ENCODE results near the gene MERTK. TPM values are rescaled to one million over a fixed set of nuclear protein-coding genes. Genes with fewer than 3 reads are reported as not detected.

Gene MERTK
- polyA plus RNA-seq, 1 experiment, result 0.07 TPM

DNA sequence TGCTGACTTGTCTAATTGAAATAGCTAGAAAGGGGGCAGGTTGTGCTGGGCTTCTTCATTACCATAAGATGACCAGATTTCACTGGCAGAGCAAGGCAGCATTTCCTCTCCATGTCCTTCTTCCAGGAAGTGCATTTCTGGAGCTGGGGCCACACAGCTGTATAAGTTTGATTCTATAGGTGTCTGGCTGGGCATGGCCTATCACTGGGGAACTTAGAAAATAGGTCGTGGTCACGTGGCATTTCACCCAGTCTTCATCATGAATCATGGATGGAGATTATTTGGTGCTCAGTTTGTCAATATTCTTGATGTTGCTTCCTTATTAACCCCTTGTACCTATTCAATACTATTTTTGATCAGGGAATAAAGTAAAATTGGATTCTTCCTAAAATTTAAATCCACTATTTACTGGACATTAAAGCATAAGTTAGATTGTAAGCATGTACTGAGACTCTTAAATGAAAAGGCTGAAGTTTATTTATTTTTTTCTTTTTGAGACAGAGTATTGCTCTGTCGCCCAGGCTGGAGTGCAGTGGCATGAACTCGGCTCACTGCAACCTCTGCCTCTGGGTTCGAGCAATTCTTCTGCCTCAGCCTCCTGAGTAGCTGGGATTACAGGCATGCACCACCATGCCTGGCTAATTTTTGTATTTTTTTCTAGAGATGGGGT lies 107.1 kb downstream of the MERTK start:
- ChIA-PET CTCF (interaction anchor here (1.0 kb wide), 1 partner anchor 10 kb away, joined by 3 read pairs; no protein-coding TSS in a partner anchor), POLR2A (interaction anchor here (0.5 kb wide), 1 partner anchor 101 kb away, joined by 4 read pairs; no protein-coding TSS in a partner anchor)
- no peak for DNase-seq (ENCODE audit: low read depth)

DNA sequence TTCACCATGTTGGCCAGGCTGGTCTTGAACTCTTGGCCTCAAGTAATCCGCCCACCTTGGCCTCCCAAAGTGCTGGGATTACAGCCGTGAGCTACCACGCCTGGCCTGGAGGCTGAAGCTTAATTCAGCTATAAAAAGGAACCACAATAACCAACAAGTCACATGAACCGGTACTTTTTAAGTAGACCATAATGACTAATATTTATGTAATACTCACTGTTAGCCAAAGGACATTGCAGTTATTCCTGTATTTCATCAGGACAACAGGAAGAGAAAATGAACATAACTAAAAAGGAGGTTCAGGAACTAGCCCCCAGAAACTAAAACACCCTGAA lies 107.6 kb downstream of the MERTK start:
- DNase-seq (ENCODE audit: low read depth), result peak; percentile 19
- Histone ChIP-seq H3K36me3 (ENCODE audit: control insufficient read depth, insufficient read depth, low read length) (no peaks in the 10 kb centered on the region), H3K4me3 (ENCODE audit: low read depth, low read length) (no peak overlapping the region), H3K27me3 (ENCODE audit: control insufficient read depth, insufficient read depth, low read length) (peaks cover 5% of the 10 kb centered on the region)
- CTCF ChIA-PET, result interaction anchor here (1.0 kb wide), 1 partner anchor 9 kb away, joined by 3 read pairs; no protein-coding TSS in a partner anchor
- POLR2A ChIA-PET, result interaction anchor here (0.6 kb wide), 1 partner anchor 111 kb away, joined by 3 read pairs; no protein-coding TSS in a partner anchor
- TF ChIP-seq, protein P1, sequence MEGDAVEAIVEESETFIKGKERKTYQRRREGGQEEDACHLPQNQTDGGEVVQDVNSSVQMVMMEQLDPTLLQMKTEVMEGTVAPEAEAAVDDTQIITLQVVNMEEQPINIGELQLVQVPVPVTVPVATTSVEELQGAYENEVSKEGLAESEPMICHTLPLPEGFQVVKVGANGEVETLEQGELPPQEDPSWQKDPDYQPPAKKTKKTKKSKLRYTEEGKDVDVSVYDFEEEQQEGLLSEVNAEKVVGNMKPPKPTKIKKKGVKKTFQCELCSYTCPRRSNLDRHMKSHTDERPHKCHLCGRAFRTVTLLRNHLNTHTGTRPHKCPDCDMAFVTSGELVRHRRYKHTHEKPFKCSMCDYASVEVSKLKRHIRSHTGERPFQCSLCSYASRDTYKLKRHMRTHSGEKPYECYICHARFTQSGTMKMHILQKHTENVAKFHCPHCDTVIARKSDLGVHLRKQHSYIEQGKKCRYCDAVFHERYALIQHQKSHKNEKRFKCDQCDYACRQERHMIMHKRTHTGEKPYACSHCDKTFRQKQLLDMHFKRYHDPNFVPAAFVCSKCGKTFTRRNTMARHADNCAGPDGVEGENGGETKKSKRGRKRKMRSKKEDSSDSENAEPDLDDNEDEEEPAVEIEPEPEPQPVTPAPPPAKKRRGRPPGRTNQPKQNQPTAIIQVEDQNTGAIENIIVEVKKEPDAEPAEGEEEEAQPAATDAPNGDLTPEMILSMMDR (IDR thresholded peaks at IDR 0.05; ENCODE audit: insufficient read depth, low read depth, low read length), result no peak

More for the DNA sequence above, 107.1 kb downstream of the MERTK start:
- TF ChIP-seq, protein P1 (IDR thresholded peaks at IDR 0.05; ENCODE audit: insufficient read depth, low read depth, low read length), result no peak
- Histone ChIP-seq H3K36me3 (ENCODE audit: control insufficient read depth, insufficient read depth, low read length) (no peaks in the 10 kb centered on the region), H3K4me3 (ENCODE audit: low read depth, low read length) (no peak overlapping the region), H3K27me3 (ENCODE audit: control insufficient read depth, insufficient read depth, low read length) (peaks cover 5% of the 10 kb centered on the region)

DNA sequence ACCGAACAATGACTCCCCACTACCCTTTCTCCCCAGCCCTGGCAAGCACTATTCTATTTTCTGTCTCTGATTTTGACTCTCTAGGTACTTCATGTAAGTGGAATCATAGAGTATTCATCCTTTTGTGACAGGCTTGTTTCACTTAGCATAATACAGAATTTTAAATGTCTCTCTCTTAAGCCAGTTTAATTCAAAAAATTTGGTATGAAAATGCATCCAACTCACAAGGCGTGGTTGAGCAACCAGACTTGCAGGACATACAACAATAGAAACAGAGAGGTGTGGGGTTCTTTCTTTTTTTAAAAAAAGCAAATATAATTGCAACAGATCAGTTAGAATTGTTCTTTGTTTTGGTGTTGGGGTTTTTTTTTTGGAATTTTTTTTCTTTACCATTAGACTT lies 109.1 kb downstream of the MERTK start:
- TF ChIP-seq, protein P1 (IDR thresholded peaks at IDR 0.05; ENCODE audit: insufficient read depth, low read depth, low read length), result no peak
- peaks cover 4% of the 10 kb centered on the region for H3K27me3 ChIP-seq (ENCODE audit: control insufficient read depth, insufficient read depth, low read length)
- H3K4me3 ChIP-seq (ENCODE audit: low read depth, low read length), result no peak overlapping the region
- ChIA-PET POLR2A (no interaction called here), CTCF (interaction anchor here (0.7 kb wide), 1 partner anchor 14 kb away, joined by 3 read pairs; no protein-coding TSS in a partner anchor)
- no peaks in the 10 kb centered on the region for H3K36me3 ChIP-seq (ENCODE audit: control insufficient read depth, insufficient read depth, low read length)
- DNase-seq (ENCODE audit: low read depth), result no peak

- Histone ChIP-seq H3K27me3 (ENCODE audit: control insufficient read depth, insufficient read depth, low read length) (peaks cover 1% of the 10 kb centered on the region), H3K36me3 (ENCODE audit: control insufficient read depth, insufficient read depth, low read length) (no peaks in the 10 kb centered on the region), H3K4me3 (ENCODE audit: low read depth, low read length) (no peak overlapping the region)
- TF ChIP-seq, protein P1 (IDR thresholded peaks at IDR 0.05; ENCODE audit: insufficient read depth, low read depth, low read length), result no peak
- DNase-seq (ENCODE audit: low read depth), result no peak
- CTCF ChIA-PET, result interaction anchor here (0.6 to 1.0 kb wide), 3 partner anchors 11 to 44 kb away, joined by 3 read pairs; no protein-coding TSS in a partner anchor
- POLR2A ChIA-PET, result no interaction called here
Observed at GRCh38 chr2:112008910-112009485, 110.6 kb downstream of the MERTK start.

DNA sequence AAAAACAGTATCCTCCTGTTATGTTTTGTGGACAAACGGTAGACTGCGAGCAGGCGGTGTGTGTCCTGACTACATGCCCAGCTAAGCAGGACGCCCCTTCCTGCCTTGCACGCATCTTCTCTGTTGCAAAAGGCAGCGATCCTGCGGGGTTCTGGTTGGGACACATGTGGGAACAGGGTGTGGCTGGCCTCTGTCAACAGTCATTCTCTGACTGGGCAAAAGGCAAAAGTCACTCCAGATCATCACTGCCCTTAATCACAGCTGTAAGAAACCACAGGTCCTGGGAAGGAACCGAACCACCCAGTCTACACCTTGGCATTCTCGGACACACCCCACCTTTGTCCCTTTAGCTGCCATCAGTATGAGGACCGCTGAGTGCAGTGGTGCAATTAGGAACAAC lies 112.3 kb downstream of the MERTK start:
- POLR2A ChIA-PET, result no interaction called here
- H3K27me3 ChIP-seq (ENCODE audit: control insufficient read depth, insufficient read depth, low read length), result peaks cover 1% of the 10 kb centered on the region
- no peaks in the 10 kb centered on the region for H3K36me3 ChIP-seq (ENCODE audit: control insufficient read depth, insufficient read depth, low read length)
- TF ChIP-seq, protein P1 (IDR thresholded peaks at IDR 0.05; ENCODE audit: insufficient read depth, low read depth, low read length), result no peak
- CTCF ChIA-PET, result no interaction called here
- DNase-seq (ENCODE audit: low read depth), result no peak
- no peak overlapping the region for H3K4me3 ChIP-seq (ENCODE audit: low read depth, low read length)

All from BJ (cell line).